ENCODE results near the gene C17orf100.

The C17orf100 gene

DNA sequence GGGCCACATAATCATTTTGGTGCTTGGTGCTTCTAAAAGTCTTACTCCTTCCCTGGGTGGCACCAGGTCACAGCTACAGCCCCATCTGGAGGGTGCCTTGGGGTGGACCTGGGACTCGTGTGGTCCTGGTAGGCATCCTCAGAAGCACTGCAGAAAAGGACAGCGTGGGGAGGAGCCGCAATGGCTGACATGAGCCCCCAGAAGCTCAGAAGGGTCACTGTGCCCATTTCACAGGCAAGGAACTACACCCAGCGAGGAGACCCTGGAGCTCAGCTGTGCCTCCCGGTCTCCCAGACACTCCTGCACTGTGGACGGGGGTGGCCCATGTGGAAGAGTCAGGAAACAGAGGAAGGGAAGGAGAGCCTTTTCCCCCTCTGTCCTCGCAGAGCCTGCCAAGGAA, 26.4 kb downstream of the C17orf100 start:
- Histone ChIP-seq H2BK5ac (ENCODE audit: low read length) (no peak overlapping the region), H3K18ac (ENCODE audit: low read length) (no peak overlapping the region), H3K27me3 (ENCODE audit: insufficient read depth, low read length, poor library complexity) (no peaks in the 10 kb centered on the region), H2AK5ac (ENCODE audit: low read length) (no peak overlapping the region), H3K23ac (ENCODE audit: low read length) (no peak overlapping the region), H3K4me3 (ENCODE audit: low read length) (no peak overlapping the region), H3K4me1 (ENCODE audit: control insufficient read depth, low read depth, low read length) (no peaks in the 10 kb centered on the region), H3K9ac (ENCODE audit: low read length) (no peak overlapping the region), H3K27ac (ENCODE audit: low read depth, low read length) (no peak overlapping the region), H3K79me1 (ENCODE audit: low read length) (no peaks in the 10 kb centered on the region), H3K4ac (ENCODE audit: low read depth, low read length) (no peak overlapping the region), H2BK120ac (ENCODE audit: low read depth, low read length) (no peak overlapping the region), H3K56ac (ENCODE audit: low read length) (no peak overlapping the region), H3K79me2 (ENCODE audit: control insufficient read depth, insufficient read depth, low read length) (no peaks in the 10 kb centered on the region), H2BK15ac (replicated peaks; ENCODE audit: low read depth) (no peak overlapping the region), H3K4me2 (ENCODE audit: low read length) (no peak overlapping the region), H3K36me3 (ENCODE audit: control insufficient read depth, insufficient read depth, low read length) (no peaks in the 10 kb centered on the region), H4K5ac (ENCODE audit: low read length) (no peak overlapping the region), H4K8ac (ENCODE audit: low read depth, low read length) (no peak overlapping the region)
- DNase-seq = no peak
- WGBS (ENCODE audit: extremely low coverage, insufficient coverage, low lambda C conversion rate) = no CpG with 5 or more reads among the region's 7 CpGs

DNA sequence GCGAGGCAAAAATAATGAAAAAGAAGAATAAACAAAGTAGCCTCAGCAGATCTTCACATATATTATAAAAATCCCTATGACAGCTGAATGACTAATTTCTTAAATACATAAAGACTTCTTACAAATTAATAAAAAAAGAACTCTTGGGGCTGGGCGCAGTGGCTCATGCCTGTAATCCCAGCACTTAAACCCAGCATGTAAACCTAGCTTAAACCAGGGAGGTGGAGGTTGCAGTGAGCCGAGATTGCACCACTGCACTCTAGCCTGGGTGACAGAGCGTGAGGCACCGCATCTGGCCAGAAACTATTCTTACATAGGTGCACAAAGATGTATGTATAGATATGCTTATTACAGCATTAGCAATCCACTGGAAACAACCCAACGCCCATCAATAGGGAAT, 27.7 kb downstream of the C17orf100 start:
- Histone ChIP-seq H4K8ac (ENCODE audit: low read depth, low read length) (no peak overlapping the region), H4K5ac (ENCODE audit: low read length) (no peak overlapping the region), H2BK5ac (ENCODE audit: low read length) (no peak overlapping the region), H3K4me1 (ENCODE audit: control insufficient read depth, low read depth, low read length) (peaks cover 4% of the 10 kb centered on the region), H2BK120ac (ENCODE audit: low read depth, low read length) (no peak overlapping the region), H3K23ac (ENCODE audit: low read length) (no peak overlapping the region), H3K9ac (ENCODE audit: low read length) (no peak overlapping the region), H3K4ac (ENCODE audit: low read depth, low read length) (no peak overlapping the region), H3K56ac (ENCODE audit: low read length) (no peak overlapping the region), H2BK15ac (replicated peaks; ENCODE audit: low read depth) (no peak overlapping the region), H3K18ac (ENCODE audit: low read length) (no peak overlapping the region), H2AK5ac (ENCODE audit: low read length) (no peak overlapping the region), H3K79me2 (ENCODE audit: control insufficient read depth, insufficient read depth, low read length) (no peaks in the 10 kb centered on the region), H3K79me1 (ENCODE audit: low read length) (no peaks in the 10 kb centered on the region), H3K27ac (ENCODE audit: low read depth, low read length) (no peak overlapping the region), H3K27me3 (ENCODE audit: insufficient read depth, low read length, poor library complexity) (no peaks in the 10 kb centered on the region), H3K4me2 (ENCODE audit: low read length) (no peak overlapping the region), H3K36me3 (ENCODE audit: control insufficient read depth, insufficient read depth, low read length) (no peaks in the 10 kb centered on the region), H3K4me3 (ENCODE audit: low read length) (no peak overlapping the region)
- no CpG with 5 or more reads among the region's 6 CpGs for WGBS (ENCODE audit: extremely low coverage, insufficient coverage, low lambda C conversion rate)
- DNase-seq = no peak

DNA sequence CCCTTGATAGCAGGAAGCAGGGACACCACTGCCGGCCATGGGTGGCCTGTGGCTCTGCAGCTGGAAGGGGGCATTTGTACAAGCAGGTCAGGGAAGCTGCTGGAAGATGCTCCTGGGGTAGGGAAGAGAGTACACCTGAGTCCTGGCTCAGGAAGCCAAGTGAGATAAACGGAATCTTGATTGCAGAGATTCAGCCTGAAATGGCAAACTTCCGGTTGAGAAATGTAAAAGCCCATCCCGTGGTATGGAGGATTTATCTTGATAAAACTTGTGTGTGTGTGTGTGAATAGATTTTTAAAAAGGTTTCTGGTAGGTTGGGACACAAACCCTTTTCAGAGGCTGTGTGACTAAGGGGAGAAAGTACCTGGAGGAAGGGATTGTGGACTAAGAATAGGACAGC, 29.6 kb downstream of the C17orf100 start:
- no peak overlapping the region for H3K4ac ChIP-seq (ENCODE audit: low read depth, low read length)
- WGBS (ENCODE audit: extremely low coverage, insufficient coverage, low lambda C conversion rate) = no CpG with 5 or more reads among the region's 4 CpGs
- no peak overlapping the region for H2BK120ac ChIP-seq (ENCODE audit: low read depth, low read length)
- H3K79me2 ChIP-seq (ENCODE audit: control insufficient read depth, insufficient read depth, low read length) = no peaks in the 10 kb centered on the region
- H3K4me2 ChIP-seq (ENCODE audit: low read length) = no peak overlapping the region
- DNase-seq = no peak
- H3K27me3 ChIP-seq (ENCODE audit: insufficient read depth, low read length, poor library complexity) = no peaks in the 10 kb centered on the region
- H3K4me1 ChIP-seq (ENCODE audit: control insufficient read depth, low read depth, low read length) = peaks cover 8% of the 10 kb centered on the region
- no peak overlapping the region for H3K18ac ChIP-seq (ENCODE audit: low read length)
- no peak overlapping the region for H2BK15ac ChIP-seq (replicated peaks; ENCODE audit: low read depth)
- no peak overlapping the region for H4K5ac ChIP-seq (ENCODE audit: low read length)
- no peaks in the 10 kb centered on the region for H3K79me1 ChIP-seq (ENCODE audit: low read length)
- H2AK5ac ChIP-seq (ENCODE audit: low read length) = no peak overlapping the region
- no peak overlapping the region for H3K9ac ChIP-seq (ENCODE audit: low read length)
- H4K8ac ChIP-seq (ENCODE audit: low read depth, low read length) = no peak overlapping the region
- no peak overlapping the region for H3K56ac ChIP-seq (ENCODE audit: low read length)
- no peak overlapping the region for H3K27ac ChIP-seq (ENCODE audit: low read depth, low read length)
- H3K23ac ChIP-seq (ENCODE audit: low read length) = no peak overlapping the region
- no peak overlapping the region for H3K4me3 ChIP-seq (ENCODE audit: low read length)
- H3K36me3 ChIP-seq (ENCODE audit: control insufficient read depth, insufficient read depth, low read length) = no peaks in the 10 kb centered on the region
- H2BK5ac ChIP-seq (ENCODE audit: low read length) = no peak overlapping the region

DNA sequence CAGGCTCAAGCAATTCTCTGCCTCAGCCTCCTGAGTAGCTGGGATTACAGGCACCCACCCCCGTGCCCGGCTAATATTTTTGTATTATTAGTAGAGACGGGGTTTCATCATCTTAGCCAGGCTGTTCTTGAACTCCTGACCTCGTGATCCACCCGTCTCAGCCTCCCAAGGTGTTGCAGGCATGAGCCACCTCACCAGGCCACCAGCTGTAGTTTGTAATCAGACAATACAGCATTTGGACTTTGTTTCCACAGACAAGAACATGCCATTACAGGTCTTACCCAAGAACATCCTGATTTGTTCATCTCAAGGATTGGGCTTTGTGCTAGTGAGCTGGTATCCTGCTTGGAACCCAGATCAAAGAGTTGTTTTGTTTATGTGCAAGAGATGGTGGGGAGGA, 30.1 kb downstream of the C17orf100 start:
- Histone ChIP-seq H3K18ac (ENCODE audit: low read length) (no peak overlapping the region), H3K4me3 (ENCODE audit: low read length) (no peak overlapping the region), H2BK5ac (ENCODE audit: low read length) (no peak overlapping the region), H2BK120ac (ENCODE audit: low read depth, low read length) (no peak overlapping the region), H3K27me3 (ENCODE audit: insufficient read depth, low read length, poor library complexity) (no peaks in the 10 kb centered on the region), H3K4me2 (ENCODE audit: low read length) (no peak overlapping the region), H3K9ac (ENCODE audit: low read length) (no peak overlapping the region), H3K79me1 (ENCODE audit: low read length) (no peaks in the 10 kb centered on the region), H3K4me1 (ENCODE audit: control insufficient read depth, low read depth, low read length) (peaks cover 8% of the 10 kb centered on the region), H4K8ac (ENCODE audit: low read depth, low read length) (no peak overlapping the region), H2BK15ac (replicated peaks; ENCODE audit: low read depth) (no peak overlapping the region), H3K27ac (ENCODE audit: low read depth, low read length) (no peak overlapping the region), H3K36me3 (ENCODE audit: control insufficient read depth, insufficient read depth, low read length) (no peaks in the 10 kb centered on the region), H3K79me2 (ENCODE audit: control insufficient read depth, insufficient read depth, low read length) (no peaks in the 10 kb centered on the region), H3K56ac (ENCODE audit: low read length) (no peak overlapping the region), H3K23ac (ENCODE audit: low read length) (no peak overlapping the region), H2AK5ac (ENCODE audit: low read length) (no peak overlapping the region), H3K4ac (ENCODE audit: low read depth, low read length) (no peak overlapping the region), H4K5ac (ENCODE audit: low read length) (no peak overlapping the region)
- WGBS (ENCODE audit: extremely low coverage, insufficient coverage, low lambda C conversion rate) = no CpG with 5 or more reads among the region's 5 CpGs
- no peak for DNase-seq

DNA sequence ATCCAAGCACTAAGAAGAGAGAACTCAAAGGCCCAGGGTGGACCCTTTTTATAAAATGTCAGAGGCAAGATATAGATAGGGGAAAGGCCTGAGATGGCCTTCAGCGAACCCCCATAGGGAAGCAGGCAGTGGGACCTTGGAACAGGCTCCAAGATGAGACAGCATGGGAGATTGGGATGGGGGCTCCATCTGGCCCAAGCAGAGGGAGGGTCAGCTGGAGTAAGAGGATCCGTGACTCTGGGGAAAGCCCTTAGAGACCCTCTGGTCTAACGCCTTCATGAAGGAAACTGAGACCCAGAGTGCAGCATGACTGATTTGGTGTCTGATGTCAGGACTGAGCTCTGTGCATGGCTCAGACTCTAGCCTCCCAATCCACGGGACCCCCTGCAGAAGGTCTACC, 30.8 kb downstream of the C17orf100 start:
- Histone ChIP-seq H3K36me3 (ENCODE audit: control insufficient read depth, insufficient read depth, low read length) (no peaks in the 10 kb centered on the region), H2AK5ac (ENCODE audit: low read length) (no peak overlapping the region), H3K23ac (ENCODE audit: low read length) (no peak overlapping the region), H3K4me1 (ENCODE audit: control insufficient read depth, low read depth, low read length) (peaks cover 8% of the 10 kb centered on the region), H2BK15ac (replicated peaks; ENCODE audit: low read depth) (no peak overlapping the region), H3K79me2 (ENCODE audit: control insufficient read depth, insufficient read depth, low read length) (no peaks in the 10 kb centered on the region), H3K4me3 (ENCODE audit: low read length) (no peak overlapping the region), H3K27ac (ENCODE audit: low read depth, low read length) (no peak overlapping the region), H3K9ac (ENCODE audit: low read length) (no peak overlapping the region), H4K5ac (ENCODE audit: low read length) (no peak overlapping the region), H3K79me1 (ENCODE audit: low read length) (no peaks in the 10 kb centered on the region), H4K8ac (ENCODE audit: low read depth, low read length) (no peak overlapping the region), H3K18ac (ENCODE audit: low read length) (no peak overlapping the region), H2BK120ac (ENCODE audit: low read depth, low read length) (no peak overlapping the region), H3K4me2 (ENCODE audit: low read length) (no peak overlapping the region), H3K56ac (ENCODE audit: low read length) (no peak overlapping the region), H2BK5ac (ENCODE audit: low read length) (no peak overlapping the region), H3K27me3 (ENCODE audit: insufficient read depth, low read length, poor library complexity) (no peaks in the 10 kb centered on the region), H3K4ac (ENCODE audit: low read depth, low read length) (no peak overlapping the region)
- DNase-seq = no peak
- no CpG with 5 or more reads among the region's 4 CpGs for whole genome bisulfite sequencing (ENCODE audit: extremely low coverage, insufficient coverage, low lambda C conversion rate)

GRCh38 chr17:6683081-6683684, 31.6 kb downstream of the C17orf100 start:
- no peak overlapping the region for H3K27ac ChIP-seq (ENCODE audit: low read depth, low read length)
- no peak overlapping the region for H3K4ac ChIP-seq (ENCODE audit: low read depth, low read length)
- DNase-seq = no peak
- H3K9ac ChIP-seq (ENCODE audit: low read length) = no peak overlapping the region
- H3K79me2 ChIP-seq (ENCODE audit: control insufficient read depth, insufficient read depth, low read length) = no peaks in the 10 kb centered on the region
- peaks cover 8% of the 10 kb centered on the region for H3K4me1 ChIP-seq (ENCODE audit: control insufficient read depth, low read depth, low read length)
- H3K4me2 ChIP-seq (ENCODE audit: low read length) = no peak overlapping the region
- H2AK5ac ChIP-seq (ENCODE audit: low read length) = no peak overlapping the region
- no peak overlapping the region for H2BK5ac ChIP-seq (ENCODE audit: low read length)
- H2BK15ac ChIP-seq (replicated peaks; ENCODE audit: low read depth) = no peak overlapping the region
- H3K18ac ChIP-seq (ENCODE audit: low read length) = no peak overlapping the region
- H3K23ac ChIP-seq (ENCODE audit: low read length) = no peak overlapping the region
- no peaks in the 10 kb centered on the region for H3K27me3 ChIP-seq (ENCODE audit: insufficient read depth, low read length, poor library complexity)
- H3K79me1 ChIP-seq (ENCODE audit: low read length) = no peaks in the 10 kb centered on the region
- no CpG with 5 or more reads among the region's 3 CpGs for WGBS (ENCODE audit: extremely low coverage, insufficient coverage, low lambda C conversion rate)
- H3K56ac ChIP-seq (ENCODE audit: low read length) = no peak overlapping the region
- H3K4me3 ChIP-seq (ENCODE audit: low read length) = no peak overlapping the region
- H4K5ac ChIP-seq (ENCODE audit: low read length) = no peak overlapping the region
- no peaks in the 10 kb centered on the region for H3K36me3 ChIP-seq (ENCODE audit: control insufficient read depth, insufficient read depth, low read length)
- no peak overlapping the region for H4K8ac ChIP-seq (ENCODE audit: low read depth, low read length)
- H2BK120ac ChIP-seq (ENCODE audit: low read depth, low read length) = no peak overlapping the region

All from mesendoderm (in vitro differentiated cells).